GM23248 (cell line): ENCODE data around the gene CAPN14.

Experiments used
- EZH2 ChIP-seq: fragments of 200-600 bp; sonication (generic); IDR thresholded peaks from 2 replicates; pipeline ENCODE4 v1.6.1; 2018; ENCODE audit warnings: antibody characterized with exemption, mild to moderate bottlenecking; ENCODE audit not compliant: insufficient read depth, poor library complexity, severe bottlenecking
- EZH2phosphoT487 ChIP-seq: fragments of 200-600 bp; sonication (generic); IDR thresholded peaks from 2 replicates; pipeline ENCODE4 v1.6.1; 2018; ENCODE audit warnings: antibody characterized with exemption, moderate library complexity, mild to moderate bottlenecking, low read depth; ENCODE audit not compliant: insufficient read depth

GRCh38 chr2:31213601-31214443 is 3.5 kb downstream of the CAPN14 start:
- no peak for TF ChIP-seq EZH2
- no peak for TF ChIP-seq EZH2phosphoT487
